Measurements from ENCODE around the gene FBXO21.

Gene FBXO21

DNA sequence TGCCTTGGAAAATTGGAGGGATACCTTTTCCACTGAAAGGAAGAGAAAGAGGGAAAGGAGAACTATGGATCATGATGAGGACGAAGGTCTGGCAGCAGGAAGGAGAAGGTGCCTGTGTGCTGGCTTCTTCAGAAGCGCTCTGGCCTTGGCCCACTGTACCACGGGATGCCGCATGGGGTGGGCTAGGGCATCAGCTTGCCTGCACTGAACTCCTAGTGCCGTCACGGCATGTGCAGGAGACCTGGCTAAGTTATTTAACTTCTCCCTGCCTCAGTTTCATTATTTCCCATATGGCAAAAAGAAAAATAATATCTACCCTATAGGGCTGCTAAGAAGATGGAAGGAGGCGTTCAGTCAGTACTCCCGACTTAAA, 28.1 kb downstream of the FBXO21 start:
- no peak for DNase-seq

DNA sequence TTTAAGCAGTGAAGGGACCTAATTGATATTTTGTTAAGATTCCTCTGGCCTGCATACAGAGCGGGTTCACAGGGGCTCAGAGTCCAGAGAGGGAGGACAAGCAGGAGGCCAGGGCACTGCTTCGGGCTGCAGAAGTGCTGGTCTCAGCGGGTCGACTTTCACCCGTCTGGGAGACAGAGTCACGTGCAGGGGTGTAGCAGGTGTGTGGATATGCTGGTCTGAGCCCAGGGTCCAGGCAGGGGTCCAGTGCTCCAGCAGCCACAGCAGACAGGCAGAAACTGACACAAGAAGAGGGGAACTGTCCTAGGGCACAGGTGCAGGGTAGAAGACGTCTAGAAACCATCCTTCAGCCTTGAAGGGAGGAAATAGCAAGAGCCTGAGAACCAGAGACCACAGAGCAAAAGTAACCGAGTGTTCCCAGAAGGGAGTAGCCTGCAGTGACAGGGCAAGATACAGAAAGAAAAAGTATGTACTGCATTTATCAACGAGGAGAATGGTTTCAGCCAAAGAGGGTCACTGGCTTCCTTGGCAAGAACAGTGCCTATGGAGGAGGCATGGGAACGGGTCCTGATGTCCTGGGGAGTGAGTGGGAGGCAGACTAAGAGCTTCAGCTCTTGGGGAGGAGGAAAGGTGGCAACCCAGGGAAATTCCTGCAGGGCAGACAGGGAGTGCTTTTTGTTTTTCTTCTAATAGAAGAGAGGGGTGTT, 28.7 kb downstream of the FBXO21 start:
- no peak for DNase-seq

DNA sequence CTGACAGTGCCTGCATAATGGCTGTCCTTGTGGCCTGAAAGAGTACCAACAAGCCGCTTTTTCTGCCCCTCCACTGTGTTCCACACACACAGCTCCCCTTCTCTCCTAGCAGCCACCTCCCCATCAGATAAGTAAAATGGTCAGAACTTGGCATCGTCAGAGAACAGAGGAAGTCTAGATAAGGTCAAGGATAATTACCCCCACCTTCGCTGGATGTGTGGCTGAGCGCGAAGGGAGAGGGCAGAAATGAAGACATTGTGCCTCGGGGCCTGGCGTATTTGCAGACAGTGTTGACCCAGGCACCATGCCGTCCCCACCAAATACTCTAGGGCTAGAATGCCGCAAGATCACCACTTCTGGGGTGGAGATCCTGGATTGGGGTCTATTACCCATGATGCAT, 30.6 kb downstream of the FBXO21 start:
- no peak for DNase-seq

DNA sequence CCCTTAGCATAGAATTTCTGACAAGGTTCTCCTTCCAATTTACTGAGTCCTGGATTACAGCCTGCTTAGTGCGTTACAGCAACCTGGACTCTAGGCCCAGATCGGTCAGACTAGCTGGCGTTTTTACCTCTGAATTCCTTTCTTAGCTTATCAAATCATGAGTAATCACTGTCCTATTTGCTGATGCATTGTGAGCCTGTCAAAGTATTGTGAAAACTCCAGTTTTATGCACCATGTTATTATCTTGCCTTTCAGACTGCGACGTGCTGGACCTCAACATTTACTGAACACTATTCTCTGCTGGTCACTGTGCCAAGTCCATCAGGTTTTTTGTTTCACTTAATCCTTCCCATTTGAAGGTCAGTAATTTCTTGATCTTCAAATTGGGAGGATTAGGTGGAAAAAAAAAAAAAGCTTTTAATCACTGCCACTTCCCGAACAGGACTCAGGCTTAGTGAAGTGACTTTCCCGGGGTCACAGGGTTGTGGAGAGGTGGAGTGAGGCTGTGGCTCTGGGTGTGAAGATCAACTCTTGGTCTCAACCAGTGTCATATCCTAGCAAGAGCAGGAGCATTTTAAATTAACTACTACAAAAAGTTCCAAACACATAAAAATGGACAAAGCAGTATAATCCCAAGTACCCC, 31.2 kb downstream of the FBXO21 start:
- DNase-seq, result no peak

DNA sequence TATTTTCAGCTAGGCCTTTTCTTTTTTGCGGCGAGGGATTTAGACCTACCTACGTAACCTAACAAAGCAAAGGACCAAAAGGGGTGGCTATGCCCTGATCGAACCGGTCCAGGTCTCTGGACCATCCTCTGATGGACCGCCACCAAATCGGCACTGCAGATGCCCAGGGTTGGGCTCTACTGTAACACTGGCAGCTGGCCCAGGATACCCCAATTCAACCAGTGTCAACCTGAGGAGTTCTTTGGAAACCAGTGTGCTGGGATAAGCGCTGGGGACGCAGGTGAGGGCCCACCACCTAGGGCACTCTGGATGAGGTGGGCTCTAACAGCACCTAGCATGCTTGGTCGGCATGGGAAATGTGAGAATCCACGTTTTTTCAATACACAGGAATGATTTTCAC, 32.2 kb downstream of the FBXO21 start:
- no peak for DNase-seq

DNA sequence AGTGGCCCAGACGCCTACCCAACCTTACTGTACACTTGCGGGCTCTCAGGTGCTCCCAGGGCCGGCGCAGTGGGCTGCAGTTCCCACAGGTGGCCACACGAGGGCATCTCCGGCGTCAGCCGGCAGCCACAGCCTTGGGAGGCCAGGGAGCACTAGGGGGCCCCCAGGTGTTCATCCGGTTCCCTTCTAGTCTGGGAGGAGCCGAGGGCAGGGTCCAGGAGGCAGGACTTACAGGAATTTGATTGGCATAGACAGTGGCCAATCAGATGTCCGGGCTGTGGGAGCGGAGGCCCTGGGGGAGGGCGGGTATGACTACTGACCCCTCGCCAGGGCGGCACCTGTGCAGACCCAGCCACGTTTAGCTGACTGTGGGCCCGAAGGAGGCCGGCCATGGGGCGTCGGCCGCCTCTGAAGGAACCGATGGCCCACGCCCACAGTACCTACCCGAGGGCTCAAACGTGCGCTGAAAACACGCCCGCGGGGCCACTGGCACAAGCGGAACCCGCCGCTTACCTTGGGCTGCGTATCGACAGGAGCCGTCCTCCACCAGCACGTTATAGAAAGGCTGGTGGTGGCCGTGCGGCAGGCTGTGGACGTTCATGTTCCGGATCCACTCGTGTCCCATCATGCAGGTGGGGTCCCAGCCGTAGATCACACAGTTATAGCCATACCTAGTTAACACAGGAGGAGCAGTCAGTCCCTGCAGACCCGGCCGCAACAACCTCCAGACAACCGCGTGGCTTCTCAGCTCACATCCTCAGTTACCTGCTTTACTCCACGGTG, 34.8 kb downstream of the FBXO21 start:
- DNase-seq, result peak; percentile 33

DNA sequence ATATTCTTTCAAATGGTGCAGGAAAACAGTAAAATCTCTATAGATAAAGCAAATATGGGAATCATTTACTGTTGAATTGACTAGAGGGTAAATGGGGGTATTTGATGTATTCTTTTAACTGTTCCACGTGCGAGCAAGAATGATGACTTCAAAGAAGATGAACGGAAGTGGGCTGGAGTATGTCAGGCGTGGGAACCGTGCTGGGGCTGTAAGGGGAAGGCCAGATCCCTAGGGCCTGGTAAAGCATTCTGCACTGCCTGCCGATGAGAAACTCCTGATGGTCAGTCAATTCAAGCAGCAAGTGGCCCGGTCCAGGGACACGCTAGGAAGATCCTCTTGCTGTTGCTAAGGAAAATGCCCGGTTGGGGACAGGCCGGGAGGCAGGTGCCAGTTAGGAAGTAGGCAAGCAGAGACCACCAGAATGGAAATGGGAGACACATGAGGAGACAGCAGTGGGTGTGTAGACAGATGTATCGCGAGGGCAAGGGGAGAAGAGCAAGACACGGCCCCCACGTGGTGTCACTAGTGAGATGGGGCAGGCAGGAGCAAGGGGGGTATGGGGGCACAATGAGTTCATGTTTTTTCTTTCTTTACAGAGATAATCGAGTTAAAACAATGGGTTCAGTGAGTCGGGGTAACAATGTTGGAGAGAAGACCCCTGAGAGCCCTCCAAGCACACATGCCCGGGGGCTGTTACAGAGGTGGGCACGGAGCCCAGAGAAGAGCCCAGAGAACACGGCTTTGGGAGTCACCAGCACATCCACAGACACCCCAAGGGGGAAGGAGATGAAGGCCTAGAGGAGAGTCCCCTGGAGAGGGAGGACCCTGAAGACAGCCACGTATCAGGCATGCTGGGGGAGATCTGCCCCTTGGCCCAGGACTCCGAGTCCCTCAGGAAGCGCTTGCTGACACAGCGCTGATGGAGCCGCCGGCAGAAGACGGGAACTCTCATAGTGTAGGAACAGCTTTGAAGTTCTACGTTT, 37.2 kb downstream of the FBXO21 start:
- no peak for DNase-seq

DNA sequence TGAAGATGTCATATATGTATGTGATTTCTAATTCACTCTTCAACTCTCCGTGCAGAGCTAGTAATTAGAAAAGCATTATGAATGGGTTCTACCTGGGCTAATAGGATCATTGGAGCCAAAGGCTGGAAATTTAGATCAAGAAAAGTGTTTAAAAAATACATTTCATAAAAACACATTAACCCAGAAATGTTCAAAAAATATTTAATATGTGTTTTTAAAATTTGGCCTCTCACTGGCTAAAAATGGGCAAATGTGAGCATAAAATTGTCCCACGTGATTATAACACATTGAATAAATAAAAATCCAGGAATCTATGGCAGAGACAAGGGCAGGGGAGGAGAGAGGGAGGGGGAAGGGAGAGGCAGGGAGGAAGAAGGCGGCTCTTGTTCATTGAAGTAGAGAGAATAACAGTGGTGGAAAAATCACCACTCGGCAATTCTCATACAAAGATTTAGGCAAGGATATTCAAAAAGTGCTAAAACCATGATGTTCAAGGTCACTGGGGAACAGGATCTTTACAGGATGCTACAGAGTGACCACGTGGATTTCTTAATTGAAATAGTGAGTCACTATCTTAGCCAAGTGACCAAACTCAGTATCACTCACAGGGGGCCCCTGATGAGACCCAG, 38.8 kb downstream of the FBXO21 start:
- no peak for DNase-seq

DNA sequence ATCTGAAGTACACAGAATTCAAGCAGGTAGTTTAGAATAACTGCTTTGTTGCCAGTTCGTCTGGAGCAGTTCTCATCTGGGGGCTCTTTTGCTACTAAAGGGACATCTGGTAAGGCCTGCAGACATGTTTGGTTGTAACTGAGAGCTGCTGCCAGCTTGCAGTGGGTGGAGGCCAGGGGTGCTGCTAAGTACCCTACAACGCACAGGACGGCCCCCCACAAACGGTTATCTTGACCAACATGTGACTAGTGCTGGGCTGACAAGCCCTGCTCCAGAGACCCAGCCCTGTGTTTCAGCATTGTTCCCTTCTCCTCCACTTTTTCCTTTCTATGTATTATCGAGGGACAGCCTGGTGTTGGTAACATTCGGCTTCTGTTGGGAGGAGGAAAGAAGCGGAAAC, 40.8 kb downstream of the FBXO21 start:
- DNase-seq, result no peak

DNA sequence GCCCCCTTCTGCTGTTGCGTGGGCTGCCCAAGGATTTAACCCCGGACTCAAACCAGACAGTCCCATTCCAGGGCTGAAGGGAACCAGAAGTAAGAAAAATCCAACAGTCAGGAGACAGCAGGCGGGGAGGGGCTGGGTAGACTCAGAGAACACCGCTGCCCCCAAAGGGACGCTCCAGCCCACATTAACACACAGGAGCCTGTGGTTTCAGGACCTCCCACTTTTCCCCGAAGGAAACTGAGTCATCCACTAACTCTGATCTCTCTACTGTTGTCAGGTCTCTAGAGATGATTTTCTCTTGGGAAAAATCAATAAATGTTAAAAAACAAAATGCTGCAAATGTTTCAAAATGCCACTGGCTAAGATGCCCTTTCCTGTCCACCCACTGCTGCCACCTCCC, 41.6 kb downstream of the FBXO21 start:
- DNase-seq, result no peak

DNA sequence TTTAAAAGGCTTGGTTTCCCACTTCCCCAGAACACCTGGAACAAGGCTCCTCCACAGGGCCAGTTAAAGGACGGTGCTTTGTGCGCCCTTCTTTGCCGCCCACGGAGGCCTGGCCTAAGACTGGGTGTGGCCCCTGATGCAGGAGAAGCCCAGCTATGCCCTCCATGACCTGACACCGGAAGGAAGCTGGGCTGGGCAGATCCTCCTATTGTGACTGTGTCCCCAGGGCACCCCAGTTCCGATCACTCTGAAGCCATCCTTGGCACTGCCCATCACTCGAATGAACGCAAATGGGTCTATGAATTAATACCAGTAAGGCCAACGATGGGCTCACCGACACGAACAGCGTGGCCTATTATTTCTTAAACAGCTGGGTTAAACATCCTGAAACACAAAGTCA, 42.6 kb downstream of the FBXO21 start:
- DNase-seq, result no peak

DNA sequence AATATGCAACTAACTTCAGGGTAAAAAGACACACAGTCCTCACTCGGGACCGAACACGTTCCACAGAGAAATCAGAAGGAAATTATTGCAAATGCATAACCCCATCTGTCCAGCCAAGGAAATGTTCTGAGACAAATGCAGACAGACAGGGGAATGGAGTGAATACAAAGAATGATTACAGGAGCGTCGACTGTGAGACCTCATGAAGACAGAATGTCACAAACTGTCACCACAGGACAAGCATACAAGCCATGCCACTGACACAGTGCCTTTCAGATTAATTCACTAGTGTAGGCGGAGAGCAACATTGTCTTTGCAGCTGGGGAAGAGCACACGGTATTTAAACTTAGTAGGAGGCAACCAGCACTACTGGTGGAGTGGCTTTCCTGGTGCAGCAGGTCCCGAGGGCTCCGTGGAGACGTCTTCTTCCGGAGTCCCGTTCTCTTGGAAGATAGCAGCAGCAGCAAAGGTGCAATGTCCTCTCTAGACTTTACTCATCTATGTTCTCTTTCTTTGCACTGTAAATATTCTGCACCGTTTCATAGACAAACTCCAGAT, 44.6 kb downstream of the FBXO21 start:
- no peak for DNase-seq

DNA sequence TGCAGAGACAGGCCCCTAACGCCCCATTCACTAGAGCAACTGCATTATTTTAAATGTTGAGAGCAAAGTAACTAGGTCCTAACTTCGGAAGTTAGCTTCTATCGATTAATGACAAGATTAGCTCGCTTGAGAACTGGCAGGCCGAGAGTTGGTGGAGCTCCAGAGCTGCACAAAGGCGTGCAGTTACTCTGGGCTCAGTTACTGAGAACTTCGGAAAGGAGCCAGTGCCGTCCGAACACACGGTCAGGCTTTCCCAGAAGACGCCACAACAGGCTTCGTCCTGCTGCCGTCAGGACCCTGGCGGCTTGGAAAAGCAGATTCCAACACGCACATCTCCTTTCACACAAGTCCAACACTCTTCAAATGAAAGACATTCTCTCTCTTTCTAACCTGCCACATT, 45.7 kb downstream of the FBXO21 start:
- DNase-seq, result no peak

DNA sequence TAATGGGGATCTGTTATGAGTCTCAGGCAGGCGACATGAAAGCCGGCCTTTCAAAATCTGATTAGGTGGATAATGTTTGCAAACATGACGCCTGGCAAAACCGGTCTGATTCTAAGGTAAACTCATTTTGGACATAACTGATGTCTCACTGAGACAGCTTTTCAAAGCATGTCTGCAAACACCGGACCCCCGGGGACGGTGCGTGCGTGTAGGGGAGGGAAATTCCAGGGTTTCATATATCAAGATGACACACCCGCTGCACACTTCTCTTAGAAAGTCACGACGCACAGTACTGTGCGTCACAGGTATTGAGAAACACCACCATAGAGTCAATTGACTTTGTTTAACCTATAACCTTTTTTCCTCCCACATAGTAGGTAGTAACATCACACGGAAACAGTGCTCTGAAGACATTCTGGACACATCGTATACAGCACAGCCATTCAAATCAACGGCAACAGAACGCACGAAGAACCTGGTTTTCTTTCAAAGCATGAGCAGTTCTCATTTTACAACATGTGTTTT, 47.2 kb downstream of the FBXO21 start:
- no peak for DNase-seq

DNA sequence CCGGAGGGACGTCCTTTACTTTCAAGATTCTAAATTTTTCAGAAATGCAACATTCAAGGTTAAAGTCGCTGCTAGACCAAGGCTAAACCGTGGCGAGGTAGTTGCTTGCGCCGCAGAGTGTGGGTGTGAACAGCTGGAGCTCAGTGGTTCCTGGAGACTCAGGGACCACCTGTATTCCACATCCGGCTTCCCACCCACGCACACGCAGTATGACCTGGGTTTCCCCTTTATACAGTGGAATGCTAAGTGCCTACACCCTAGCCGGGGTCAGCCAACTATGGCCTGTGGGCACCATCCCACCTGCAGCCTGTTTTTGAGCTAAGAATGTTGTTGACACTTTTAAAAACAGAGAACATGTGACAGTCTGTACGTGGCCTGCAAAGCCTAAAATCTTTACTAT, 48.2 kb downstream of the FBXO21 start:
- DNase-seq, result no peak

DNA sequence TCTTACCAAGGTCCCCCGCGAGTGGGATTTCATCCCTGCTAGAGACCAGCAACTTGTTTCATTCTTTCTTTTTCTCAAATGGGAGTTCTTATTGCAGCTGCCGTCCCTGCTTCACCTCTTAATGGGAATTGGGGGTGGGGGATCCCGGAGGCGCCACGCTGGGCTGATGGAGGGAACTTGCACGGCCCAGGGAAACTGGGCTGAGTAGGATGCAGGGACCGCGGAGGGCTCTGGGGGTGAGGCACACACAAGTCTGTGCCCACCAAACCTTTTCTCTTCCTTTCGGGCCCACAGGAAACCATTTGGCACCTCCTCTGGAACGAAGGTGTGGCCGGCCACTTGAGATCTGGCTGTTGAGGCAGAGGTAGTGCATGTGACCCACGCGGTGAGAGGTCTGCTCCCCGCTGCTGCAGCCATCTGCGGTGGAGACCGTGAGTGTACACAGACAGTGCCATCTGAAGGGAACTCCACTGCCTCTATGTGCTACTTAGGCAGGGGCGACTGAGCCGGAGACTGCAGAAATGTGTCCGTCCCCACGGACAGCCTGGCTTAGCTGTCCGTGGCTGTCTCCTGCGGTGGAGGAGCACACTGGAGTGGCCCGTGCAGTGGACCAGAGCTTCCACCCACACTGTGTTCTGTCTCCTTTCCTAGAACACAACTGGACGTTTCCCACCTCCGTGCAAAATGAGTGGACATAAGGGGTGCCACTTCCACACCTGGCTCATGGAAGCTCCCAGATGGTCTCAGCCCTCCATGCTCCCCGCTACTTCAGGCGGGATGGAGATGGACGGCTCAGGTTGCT, 49.0 kb downstream of the FBXO21 start:
- DNase-seq, result no peak

DNA sequence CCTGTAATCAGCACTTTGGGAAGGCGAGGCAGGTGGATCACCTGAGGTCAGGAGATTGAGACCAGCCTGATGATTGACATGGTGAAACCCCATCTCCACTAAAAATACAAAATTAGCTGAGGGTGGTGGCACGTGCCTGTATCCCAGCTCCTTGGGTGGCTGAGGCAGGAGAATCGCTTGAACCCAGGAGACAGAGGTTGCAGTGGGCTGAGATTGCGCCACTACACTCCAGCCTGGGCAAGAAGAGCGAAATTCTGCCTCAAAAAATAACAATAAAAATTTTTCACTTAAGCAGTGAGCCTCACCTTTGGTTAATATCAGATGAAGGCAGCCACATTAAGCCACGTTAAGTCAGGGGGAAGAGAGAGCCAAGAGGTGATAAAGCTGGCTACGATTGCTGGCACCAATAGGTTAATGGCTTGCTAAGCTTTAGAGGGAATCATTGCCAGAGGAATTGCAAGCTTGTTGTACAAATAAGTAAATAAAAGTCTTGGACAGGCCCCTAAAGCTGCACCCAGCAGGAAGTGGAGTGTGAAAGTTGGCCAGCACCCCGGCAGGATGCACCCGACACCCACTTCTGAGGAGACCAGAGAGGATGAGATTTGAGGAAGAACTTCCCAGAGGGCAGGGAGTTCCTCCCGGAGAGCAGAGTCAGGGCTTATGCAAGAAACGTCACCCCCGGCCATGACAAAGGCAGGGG, 49.7 kb downstream of the FBXO21 start:
- DNase-seq, result no peak

DNA sequence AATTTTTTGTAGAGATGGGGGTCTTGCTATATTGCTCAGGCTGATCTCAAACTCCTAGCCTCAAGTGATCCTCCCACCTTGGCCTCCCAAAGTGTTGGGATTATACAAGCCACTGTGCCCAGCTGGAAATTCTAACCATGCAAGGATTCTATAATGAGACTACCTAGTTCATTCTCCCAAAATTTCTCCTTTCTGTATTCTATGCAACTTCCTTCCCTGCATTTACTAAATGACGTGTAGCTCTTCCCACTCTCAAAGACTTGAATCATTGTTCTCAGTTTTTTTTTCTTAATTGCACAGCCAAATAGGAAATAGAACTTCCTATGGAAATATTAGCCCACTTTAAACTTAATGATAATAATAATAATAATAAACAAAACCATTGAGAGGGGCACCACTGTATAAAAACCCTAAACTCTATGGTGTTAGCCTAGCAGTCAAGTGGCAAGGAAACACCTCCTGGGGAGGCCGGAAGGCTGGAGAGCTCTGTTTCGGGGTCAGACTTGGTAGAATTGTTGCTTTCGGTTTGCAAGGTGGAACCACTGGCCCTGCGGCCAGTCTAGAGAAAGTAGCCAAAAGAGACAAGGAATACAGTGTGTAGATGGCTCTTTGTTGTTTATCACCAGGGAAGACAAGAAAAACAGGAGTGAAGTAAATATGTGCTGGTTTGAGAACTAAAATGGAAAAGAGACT, 51.1 kb downstream of the FBXO21 start:
- no peak for DNase-seq

DNA sequence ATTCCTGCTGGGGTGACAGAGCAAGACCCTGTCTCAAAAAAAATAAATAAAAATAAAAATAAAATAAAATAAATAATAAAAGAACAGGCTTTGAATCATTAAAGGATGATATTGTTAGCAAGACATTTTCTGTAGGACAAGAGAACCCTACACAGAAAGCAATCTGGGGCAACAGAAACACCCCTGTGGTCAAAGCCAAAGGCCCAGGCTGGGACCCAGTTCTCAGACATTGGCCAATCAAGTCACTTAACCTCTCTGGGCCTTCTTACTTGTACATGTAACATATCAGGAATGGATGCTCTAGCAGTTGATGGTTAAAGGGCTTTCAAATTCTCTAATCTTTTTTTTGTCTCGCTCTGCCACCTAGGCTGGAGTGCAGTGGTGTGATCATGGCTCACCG, 55.5 kb downstream of the FBXO21 start:
- no peak for DNase-seq

DNA sequence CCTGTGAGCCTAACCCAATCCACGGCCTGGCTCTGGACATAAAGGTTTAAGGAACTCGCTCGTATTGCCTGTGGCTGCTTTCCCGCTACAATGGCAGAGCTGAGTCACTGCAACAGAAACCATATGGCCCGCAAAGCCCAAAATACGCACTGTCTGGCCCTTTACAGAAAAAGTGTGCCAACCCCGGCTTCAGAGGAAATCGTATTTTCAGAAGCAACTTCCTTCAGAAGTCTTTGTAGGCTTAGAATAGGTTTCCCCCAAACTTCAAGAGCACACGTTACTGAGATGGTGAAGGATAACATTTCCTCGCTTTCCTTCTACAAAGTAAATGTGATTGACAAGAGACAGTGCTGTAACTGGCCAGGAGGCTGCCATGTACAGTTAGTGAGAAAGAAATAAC, 56.2 kb downstream of the FBXO21 start:
- no peak for DNase-seq

Data from NCI-H1436 treated with DMSO at 0.1 percent for 48 hours (cell line).